ENCODE data around the gene ATP6V0C.

ATP6V0C gene

DNA sequence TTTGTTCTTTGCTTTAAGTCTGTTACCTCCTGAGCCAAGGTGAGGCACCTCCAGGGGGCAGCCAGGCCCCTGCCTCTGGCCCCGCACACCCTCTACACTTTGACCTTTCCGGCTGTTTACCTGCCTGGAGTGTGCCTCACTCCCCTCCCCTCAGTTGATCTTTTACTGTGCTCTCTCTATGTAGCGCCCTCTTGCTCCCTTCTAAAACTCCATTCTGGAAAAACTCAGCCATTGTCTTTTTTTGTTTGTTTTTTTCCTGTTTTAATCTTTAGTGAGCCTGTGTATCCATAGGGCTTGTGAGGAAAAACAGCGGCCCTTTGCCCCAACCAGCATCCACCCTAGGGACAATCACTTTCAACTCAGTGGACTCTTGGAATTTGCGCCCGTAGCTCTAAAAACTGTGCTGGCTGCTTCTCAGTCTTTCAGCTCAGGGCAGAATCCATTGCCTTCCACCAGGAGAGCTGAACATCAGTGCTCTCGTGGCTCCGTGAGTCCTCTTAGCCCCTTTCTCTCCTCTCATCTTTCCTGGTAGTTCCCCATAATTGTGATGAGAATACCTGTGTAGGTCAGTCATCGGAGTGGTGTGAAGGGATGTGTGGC, 10.7 kb downstream of the ATP6V0C start:
- TF ChIP-seq SPI1 (IDR thresholded peaks at IDR 0.05; ENCODE audit: borderline replicate concordance, low read depth), result no peak
- TF ChIP-seq, protein P1, sequence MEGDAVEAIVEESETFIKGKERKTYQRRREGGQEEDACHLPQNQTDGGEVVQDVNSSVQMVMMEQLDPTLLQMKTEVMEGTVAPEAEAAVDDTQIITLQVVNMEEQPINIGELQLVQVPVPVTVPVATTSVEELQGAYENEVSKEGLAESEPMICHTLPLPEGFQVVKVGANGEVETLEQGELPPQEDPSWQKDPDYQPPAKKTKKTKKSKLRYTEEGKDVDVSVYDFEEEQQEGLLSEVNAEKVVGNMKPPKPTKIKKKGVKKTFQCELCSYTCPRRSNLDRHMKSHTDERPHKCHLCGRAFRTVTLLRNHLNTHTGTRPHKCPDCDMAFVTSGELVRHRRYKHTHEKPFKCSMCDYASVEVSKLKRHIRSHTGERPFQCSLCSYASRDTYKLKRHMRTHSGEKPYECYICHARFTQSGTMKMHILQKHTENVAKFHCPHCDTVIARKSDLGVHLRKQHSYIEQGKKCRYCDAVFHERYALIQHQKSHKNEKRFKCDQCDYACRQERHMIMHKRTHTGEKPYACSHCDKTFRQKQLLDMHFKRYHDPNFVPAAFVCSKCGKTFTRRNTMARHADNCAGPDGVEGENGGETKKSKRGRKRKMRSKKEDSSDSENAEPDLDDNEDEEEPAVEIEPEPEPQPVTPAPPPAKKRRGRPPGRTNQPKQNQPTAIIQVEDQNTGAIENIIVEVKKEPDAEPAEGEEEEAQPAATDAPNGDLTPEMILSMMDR (IDR thresholded peaks at IDR 0.05; ENCODE audit: insufficient read depth, low read length), result no peak
- no peak for TF ChIP-seq GABPA (IDR thresholded peaks at IDR 0.05; ENCODE audit: low read depth)
- TF ChIP-seq, protein P2, sequence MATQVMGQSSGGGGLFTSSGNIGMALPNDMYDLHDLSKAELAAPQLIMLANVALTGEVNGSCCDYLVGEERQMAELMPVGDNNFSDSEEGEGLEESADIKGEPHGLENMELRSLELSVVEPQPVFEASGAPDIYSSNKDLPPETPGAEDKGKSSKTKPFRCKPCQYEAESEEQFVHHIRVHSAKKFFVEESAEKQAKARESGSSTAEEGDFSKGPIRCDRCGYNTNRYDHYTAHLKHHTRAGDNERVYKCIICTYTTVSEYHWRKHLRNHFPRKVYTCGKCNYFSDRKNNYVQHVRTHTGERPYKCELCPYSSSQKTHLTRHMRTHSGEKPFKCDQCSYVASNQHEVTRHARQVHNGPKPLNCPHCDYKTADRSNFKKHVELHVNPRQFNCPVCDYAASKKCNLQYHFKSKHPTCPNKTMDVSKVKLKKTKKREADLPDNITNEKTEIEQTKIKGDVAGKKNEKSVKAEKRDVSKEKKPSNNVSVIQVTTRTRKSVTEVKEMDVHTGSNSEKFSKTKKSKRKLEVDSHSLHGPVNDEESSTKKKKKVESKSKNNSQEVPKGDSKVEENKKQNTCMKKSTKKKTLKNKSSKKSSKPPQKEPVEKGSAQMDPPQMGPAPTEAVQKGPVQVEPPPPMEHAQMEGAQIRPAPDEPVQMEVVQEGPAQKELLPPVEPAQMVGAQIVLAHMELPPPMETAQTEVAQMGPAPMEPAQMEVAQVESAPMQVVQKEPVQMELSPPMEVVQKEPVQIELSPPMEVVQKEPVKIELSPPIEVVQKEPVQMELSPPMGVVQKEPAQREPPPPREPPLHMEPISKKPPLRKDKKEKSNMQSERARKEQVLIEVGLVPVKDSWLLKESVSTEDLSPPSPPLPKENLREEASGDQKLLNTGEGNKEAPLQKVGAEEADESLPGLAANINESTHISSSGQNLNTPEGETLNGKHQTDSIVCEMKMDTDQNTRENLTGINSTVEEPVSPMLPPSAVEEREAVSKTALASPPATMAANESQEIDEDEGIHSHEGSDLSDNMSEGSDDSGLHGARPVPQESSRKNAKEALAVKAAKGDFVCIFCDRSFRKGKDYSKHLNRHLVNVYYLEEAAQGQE (IDR thresholded peaks at IDR 0.05; ENCODE audit: insufficient replicate concordance, low read depth), result no peak
- Histone ChIP-seq H3K27me3 (ENCODE audit: insufficient read depth, poor library complexity, severe bottlenecking) (no peaks in the 10 kb centered on the region), H3K27ac (replicated peaks) (no peak overlapping the region), H3K4me3 (replicated peaks; ENCODE audit: insufficient read depth, low read length) (no peak overlapping the region)
- DNase-seq (ENCODE audit: low read depth in 1 of 2, low spot score in 1 of 2), result no peak

DNA sequence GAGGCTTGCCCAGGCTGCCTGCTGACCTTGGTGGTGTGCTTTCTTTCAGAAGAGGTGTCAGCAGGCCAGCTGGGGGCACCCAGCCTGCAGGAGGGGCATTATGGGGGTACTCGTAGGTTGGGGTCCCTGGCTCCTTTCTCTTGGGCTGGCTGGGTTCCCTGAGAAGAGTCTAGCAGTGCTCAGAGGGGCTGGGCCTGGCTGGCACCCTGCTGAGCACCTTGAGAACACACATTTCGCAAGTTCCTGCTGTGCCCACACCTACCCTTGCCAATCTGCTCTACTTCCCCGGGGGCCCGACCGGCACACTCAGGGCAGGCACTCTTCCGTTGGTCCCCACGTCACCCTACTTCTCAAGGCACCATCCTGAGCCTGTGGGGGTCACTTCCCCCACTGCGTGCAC, 12.4 kb downstream of the ATP6V0C start:
- TF ChIP-seq, protein P2 (IDR thresholded peaks at IDR 0.05; ENCODE audit: insufficient replicate concordance, low read depth), result no peak
- TF ChIP-seq SPI1 (IDR thresholded peaks at IDR 0.05; ENCODE audit: borderline replicate concordance, low read depth), result no peak
- TF ChIP-seq, protein P1 (IDR thresholded peaks at IDR 0.05; ENCODE audit: insufficient read depth, low read length), result no peak
- TF ChIP-seq GABPA (IDR thresholded peaks at IDR 0.05; ENCODE audit: low read depth), result no peak
- TF ChIP-seq POLR2AphosphoS5 (IDR thresholded peaks at IDR 0.05; ENCODE audit: low read depth), result no peak
- H3K4me3 ChIP-seq (replicated peaks; ENCODE audit: insufficient read depth, low read length), result no peak overlapping the region
- DNase-seq (ENCODE audit: low read depth in 1 of 2, low spot score in 1 of 2), result peak in 1 of 2 experiments; percentile 65
- no peaks in the 10 kb centered on the region for H3K27me3 ChIP-seq (ENCODE audit: insufficient read depth, poor library complexity, severe bottlenecking)
- H3K27ac ChIP-seq (replicated peaks), result peak overlapping the region; percentile 39

DNA sequence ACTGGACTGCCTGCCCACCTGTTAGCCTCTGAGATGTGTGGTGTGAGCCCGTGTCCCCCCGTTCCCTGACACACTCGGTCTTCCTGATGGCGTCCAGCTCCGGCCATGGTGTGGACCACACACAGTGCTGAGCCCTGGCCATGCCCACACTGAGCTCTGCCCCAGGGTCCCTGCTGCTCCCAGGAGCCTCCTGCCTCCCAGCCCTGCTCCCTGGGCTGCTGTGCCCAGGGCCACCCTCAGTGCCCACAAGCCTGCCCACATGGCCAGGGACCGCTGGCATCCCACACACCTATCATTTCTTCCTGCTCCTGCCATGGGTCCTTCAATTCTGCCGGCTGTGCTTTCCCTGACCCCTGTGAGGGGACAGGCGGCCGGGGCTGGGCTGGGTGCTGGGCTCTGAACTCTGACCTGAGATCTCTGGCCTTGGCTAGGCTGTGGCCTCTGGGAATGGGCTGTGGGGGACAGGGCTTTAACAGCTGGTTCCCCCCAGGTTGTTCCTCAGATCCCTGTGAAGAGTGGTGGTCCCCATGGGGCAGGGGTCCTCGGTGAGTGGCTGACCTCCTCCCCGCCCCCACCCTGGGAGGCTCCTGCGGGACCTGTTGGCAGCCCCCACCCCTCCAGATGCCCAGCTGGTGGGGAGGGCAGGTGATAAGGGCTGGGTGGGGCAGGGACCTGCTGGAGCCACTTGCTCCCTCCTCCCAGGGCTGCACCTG, 13.5 kb downstream of the ATP6V0C start:
- TF ChIP-seq POLR2AphosphoS5 (IDR thresholded peaks at IDR 0.05; ENCODE audit: low read depth) (peak; percentile 15; the same call in 1 of the 2 replicates), GABPA (IDR thresholded peaks at IDR 0.05; ENCODE audit: low read depth) (no peak), SPI1 (IDR thresholded peaks at IDR 0.05; ENCODE audit: borderline replicate concordance, low read depth) (no peak)
- TF ChIP-seq, protein P1 (IDR thresholded peaks at IDR 0.05; ENCODE audit: insufficient read depth, low read length), result no peak
- no peak overlapping the region for H3K4me3 ChIP-seq (replicated peaks; ENCODE audit: insufficient read depth, low read length)
- H3K27ac ChIP-seq (replicated peaks), result no peak overlapping the region; the same call in 1 of the 2 replicates
- no peak for DNase-seq (ENCODE audit: low read depth in 1 of 2, low spot score in 1 of 2)
- H3K27me3 ChIP-seq (ENCODE audit: insufficient read depth, poor library complexity, severe bottlenecking), result no peaks in the 10 kb centered on the region
